MM.1S (cell line): Measurements from ENCODE around the gene MRPS18B.

Experiments used
- EZH2 ChIP-seq: fragments of 300-600 bp; sonication (generic); optimal IDR thresholded peaks from 2 replicates; pipeline ENCODE3; 2017; ENCODE audit warnings: low read depth, mild to moderate bottlenecking, antibody characterized with exemption, low read length, mixed read lengths
- EZH2phosphoT487 ChIP-seq: fragments of 300-600 bp; sonication (generic); IDR thresholded peaks from 2 replicates; pipeline ENCODE4 v1.6.1; 2018; ENCODE audit warnings: antibody characterized with exemption, low read length
- TF ChIP-seq, protein P1 (sequence below): fragments of 300-600 bp; sonication (generic); IDR thresholded peaks from 2 replicates; pipeline ENCODE4 v1.5.1; 2016; ENCODE audit warnings: antibody characterized with exemption, low read length, mixed read lengths

DNA sequence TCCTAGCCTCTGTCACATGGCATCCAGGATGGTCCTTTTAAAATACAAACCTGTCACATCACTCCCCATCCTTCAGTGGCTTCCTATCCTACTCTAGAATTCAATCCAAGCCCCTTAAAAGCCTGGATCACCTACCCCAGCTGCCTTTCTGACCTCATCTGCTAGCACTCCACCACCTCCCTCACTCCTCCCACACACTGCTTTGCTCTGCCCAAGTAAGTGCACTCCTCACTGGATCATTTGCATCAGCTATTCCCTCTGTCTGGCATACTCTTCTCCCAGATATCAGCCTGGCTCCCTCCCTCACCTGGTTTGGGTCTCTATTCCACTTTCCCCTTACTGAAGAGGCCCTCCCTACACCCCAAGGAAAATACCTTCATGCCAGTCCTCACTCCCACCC is 39.8 kb downstream of the MRPS18B start:
- TF ChIP-seq, protein P1, sequence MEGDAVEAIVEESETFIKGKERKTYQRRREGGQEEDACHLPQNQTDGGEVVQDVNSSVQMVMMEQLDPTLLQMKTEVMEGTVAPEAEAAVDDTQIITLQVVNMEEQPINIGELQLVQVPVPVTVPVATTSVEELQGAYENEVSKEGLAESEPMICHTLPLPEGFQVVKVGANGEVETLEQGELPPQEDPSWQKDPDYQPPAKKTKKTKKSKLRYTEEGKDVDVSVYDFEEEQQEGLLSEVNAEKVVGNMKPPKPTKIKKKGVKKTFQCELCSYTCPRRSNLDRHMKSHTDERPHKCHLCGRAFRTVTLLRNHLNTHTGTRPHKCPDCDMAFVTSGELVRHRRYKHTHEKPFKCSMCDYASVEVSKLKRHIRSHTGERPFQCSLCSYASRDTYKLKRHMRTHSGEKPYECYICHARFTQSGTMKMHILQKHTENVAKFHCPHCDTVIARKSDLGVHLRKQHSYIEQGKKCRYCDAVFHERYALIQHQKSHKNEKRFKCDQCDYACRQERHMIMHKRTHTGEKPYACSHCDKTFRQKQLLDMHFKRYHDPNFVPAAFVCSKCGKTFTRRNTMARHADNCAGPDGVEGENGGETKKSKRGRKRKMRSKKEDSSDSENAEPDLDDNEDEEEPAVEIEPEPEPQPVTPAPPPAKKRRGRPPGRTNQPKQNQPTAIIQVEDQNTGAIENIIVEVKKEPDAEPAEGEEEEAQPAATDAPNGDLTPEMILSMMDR = no peak
- TF ChIP-seq EZH2phosphoT487 = no peak
- TF ChIP-seq EZH2 = no peak
